HG03469 (cell line): ENCODE results near the gene ELMOD1.
"Not testable (repeated sequence)": the region's sequence is repeated elsewhere in the genome, so short reads cannot be mapped to it uniquely, and the experiment has no call there.

Experiments used
- ATAC-seq: cut with Tn5 transposase; IDR thresholded peaks from one replicate; pipeline ENCODE4 v1.9.1; 2021; ENCODE audit warnings: mild to moderate bottlenecking, moderate library complexity, moderate number of reproducible peaks; ENCODE audit not compliant: unreplicated experiment

ELMOD1 gene

DNA sequence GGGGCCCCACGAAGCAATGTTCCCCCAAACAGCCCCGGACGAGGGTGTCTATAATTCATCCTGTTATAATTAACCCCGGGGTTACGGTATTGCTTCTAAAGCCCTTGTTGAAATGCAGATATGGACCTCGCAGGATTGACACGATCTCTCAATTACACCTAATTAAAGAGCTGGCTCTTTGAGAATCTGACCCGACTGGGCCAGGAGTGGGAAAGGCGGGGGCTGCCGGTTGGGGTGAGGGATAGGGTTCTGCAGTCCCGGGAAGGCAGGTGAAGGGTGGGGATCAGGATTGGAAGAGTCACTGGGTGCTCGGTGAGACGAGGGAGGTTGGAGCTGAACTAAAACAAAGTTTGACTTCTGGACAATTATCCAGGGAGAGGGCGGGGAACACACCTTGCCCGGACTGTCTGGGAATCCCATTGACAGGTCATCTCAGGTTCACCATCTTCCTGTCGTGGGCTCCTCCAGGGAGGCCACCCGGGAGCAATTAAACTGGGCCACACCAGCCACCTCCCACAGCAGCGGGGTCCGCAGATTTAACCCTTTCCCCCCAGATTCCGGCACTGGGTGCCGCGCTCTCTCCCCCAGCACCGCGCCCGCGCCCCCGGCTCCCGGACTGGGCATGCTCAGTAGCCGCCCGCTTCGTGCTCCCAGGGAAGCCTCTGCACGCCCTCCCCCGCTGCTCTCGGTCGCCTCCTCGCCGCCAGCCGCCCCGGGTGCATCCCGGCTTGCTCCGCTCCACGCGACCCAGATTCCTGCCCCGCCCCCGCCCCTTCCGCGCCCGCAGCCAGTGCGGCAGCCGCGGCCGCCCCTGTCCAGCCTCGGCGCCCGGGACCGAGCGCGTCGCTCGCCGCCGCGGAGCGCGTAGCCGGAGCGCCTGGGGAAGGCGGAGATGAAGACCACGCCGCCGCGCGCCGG lies at the start of gene ELMOD1:
ELMOD1 (plus strand) TSS at position 688 of the 918 bp plus-strand sequence. CDS start 27,043 bp downstream, outside the sequence.
- ATAC-seq: no peak

DNA sequence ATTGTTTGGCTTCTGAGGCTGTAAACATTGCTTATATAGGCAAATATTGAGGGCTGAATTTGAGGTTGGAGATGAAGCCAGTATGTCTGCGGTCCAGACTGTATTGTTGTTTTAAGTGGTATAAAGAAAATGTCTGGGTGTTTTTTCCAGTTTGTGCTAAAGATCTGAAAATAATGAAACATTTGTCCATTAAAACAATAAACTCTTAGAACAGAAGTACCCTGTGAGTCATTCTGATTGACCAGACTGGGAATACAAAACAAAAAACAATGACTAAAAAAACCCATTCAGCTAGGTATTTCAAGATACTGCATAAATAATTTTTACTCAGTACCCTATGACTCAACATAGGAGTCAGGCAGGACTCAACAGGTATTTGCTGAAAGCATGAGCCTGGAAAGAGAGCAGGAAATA lies 45.8 kb upstream of the ELMOD1 start:
- ATAC-seq: no peak

DNA sequence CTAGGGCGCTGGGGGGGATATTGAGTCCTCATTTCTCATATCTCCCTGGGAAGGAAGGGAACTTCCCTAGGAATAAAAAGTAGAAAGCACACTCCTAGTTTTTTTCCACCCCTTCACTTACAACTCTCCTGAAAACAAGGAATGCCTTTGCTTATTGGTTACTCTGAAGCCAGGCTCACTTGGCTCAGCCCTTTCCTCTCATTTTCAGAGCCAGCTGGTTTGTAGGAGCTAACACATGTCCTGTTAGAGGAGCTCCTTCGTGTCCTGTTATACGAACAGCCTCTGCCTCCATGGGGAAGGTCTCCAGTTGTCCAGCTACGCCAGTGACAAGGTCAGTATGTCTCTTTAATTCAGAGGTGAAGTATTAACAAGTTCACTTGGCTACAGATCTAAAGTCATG lies 43.0 kb upstream of the ELMOD1 start:
- ATAC-seq: no peak

DNA sequence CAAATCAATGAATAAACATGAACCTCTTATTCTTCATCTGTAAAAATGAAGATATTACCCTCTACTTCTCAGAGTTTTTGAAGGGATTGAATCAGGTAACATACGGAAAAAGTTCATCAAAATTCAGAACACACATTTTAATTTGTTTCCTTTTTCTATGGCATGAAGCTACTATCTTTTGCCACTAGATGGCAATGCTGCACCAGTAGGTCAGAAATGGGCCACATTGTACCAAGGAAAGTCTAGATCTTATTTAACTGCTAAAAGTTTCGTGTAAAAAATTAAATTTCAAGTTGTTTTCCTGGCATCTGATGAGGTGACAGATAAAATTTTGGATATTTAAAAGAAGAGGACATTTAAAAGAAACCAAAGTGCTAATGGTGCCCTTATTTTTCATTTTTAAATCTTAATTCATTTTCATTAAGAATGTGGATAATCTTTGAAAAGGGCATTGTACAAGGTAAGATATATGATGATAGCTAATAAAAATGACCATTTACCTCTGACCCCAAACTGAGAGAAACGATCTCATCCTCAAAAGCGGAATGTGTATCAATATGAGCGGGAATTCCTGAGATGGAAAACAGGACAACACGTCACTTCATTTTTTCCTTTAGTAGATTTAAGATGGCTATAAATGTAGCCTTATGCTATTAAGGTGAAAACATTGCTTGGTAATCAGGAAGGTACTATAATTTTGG lies 41.5 kb upstream of the ELMOD1 start:
- ATAC-seq: peak; percentile 48

DNA sequence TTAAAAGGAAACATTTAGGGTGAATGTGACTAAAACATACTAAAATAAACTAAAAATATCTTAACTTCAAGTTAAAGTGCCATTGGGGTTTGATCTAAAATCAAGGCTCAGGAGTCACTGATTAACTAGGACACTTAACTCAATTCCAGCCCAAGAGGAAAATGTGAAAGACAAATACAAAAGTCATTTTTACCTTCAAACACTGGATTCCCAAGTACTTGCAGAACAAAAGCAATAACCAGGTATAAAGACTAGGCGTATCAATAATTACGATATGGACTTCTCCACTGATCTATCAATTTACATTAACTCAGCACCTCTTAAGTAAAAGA lies 41.0 kb upstream of the ELMOD1 start:
- no peak for ATAC-seq

DNA sequence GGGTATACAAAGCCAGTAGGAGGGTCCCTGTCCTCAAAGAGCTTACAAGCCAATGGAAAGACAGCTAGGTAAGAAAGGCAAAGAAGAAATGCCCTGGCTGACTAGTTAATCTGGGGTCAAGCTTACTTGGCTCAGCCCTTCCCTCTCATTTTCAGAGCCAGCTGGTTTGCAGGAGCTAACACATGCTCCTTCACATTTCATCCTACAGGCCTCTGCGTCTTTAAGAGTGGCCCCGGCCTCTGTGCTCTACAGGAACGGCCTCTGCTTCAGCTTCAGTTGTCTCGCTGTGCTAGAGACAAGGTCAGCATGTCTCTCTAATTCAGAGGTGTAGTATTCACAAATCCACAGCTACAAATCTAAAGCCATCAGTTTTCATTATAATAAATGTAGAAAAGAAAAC lies 40.6 kb upstream of the ELMOD1 start:
- ATAC-seq: no peak

DNA sequence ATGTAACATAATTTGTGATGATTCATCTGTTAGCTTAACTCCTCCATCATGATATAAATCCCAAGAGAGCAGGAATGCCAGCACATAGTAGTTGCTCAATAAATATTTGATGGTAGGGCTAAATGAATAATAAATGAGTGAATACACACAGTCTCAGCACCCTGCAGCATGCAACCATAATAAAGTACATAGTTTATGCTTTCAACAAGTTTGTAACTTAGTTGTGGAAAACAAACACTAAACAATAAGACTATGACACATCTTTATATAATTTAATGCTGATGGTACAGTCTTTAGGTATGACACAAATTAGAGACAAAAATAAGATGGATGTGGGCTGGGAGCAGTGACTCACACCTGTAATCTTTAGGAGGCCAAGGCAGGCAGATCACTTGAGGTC lies 29.3 kb upstream of the ELMOD1 start:
- no peak for ATAC-seq

DNA sequence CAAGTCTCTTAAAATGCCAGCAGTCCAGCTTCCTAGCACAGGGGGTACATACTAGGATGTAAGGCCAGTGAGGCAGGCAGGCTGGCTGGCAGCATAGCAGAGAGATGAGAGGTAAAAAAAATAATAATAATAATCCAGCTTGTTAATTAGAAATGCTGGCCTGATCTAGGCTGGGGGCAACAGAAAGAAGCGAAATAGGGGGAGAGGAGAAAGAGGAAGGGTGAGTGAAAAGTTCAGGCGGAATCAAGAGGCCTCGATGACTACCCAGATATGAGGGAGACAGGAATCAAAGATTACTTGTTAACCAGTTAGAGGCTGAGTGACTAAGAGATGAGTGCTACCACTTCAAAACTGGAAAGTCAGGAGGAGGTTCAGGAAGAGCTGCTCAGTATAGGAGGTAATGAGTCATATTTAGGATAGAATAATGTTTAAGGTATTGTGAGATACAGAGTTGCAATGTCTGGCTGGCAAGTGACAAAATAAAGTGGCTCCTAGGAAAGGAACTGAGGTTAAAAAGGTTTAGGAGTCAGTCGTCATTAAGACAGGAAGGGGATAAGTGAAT lies 28.2 kb upstream of the ELMOD1 start:
- ATAC-seq: no peak

DNA sequence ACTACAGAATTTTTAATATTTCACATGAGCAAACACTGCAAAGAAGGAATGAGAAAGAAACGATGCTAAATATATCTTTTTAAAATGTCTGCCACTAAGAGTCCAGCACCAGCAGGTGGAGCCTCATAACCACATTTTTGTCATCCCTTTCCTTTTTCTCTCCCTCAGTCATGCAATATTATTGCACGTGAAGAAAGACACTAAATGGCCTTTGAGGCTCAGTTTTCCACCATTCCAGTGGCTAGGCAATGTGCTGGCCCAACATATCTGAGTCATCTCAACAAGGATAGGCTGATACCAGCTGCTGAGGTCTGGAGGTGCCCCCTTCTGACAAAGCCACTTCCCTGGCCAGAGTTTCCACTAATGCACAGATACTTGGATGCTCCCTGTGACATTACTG lies 27.2 kb upstream of the ELMOD1 start:
- ATAC-seq: no peak

DNA sequence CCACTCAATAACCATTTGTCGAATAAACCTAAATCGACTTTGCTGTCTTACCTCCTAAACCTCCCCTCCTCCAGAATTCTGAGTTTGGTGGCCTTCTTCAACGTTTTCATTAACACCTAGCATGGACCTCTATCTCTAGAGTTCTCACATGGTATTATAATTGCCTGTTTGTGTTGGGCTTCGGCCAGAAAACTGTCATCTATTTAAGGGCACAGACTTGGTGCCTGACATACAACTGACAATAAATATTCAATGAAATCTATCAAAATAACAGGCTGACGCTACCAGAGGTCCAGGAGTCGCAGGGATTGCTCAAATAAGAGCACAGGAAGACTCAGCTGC lies 26.1 kb upstream of the ELMOD1 start:
- peak; percentile 4 for ATAC-seq

DNA sequence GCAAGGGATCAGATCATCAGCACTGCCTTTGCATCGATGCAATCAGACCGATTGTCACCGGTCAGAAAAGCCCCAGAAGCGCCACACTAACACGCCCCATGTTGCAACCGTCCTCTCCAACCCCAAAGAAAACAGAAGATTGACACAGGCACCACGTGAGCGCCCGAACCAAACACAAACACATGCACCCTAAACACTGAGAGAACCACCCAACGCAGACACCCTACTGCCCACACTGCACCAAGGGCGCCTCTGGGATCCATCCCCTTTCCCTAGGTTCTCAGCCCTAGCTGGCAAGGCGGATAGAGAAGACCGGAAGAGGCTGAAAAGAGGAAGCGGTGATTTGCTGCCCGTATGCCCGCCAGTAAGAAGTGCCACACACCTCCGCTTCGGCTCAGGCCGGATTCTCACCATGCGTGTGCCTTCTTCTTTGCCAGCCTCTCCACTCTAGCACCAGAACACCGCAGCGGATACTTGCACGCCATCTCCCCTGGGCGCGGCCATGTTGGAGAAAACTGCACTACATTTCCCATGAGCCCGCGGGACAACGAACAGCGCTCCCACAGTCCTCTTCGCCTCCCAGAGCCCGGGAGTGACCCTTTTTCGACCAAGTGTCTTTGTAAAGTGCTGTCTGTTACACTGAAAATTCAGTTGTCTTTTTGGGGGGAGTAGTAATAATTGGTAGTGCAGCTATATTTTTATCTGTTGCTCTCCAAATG lies 25.6 kb upstream of the ELMOD1 start, which contains the start of gene ALKBH8:
ALKBH8 (minus strand) TSS at position 517 of the 719 bp plus-strand sequence. CDS start 4,842 bp downstream, outside the sequence.
- peak; percentile 55 for ATAC-seq

DNA sequence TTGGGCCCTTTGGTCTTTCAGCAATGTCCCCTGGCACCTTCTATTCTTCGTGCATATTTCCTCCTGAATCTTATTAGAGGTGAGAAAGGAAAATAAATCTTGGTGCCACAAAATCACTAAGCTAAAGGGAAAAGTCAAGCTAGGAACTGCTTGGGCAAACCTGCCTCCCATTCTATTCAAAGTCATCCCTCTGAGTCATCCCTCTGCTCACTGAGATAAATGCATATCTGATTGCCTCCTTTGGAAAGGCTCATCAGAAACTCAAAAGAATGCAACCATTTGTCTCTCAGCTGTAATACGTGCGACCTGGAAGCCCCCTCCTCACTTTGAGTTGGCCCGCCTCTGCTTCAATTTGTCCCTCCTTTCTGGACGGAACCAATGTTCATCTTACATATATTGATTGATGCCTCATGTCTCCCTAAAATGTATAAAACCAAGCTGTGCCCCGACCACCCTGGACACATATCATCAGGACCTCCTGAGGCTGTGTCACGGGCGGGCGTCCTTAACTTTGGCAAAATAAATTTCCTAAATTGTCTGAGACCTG lies 24.9 kb upstream of the ELMOD1 start:
- not testable (repeated sequence) for ATAC-seq

DNA sequence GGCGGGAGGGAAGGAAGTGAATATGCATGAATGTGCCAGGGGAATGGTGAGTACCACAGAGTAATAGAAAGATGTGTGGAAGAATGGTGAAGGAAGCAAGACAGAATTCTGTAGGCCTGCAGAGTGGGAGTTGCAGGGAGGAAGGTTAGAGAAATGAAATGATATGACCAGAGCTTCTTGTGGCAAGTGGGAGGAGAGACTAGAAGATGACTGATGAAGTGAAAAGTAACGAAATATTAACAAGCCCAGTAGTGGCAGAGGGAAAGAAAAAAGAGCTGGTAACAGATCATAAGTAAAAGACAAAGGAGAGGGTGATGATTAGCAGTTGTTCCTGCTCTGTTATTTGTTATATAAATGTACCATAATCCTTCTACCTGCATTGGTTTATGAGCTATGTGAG lies 24.4 kb upstream of the ELMOD1 start:
- ATAC-seq: no peak

DNA sequence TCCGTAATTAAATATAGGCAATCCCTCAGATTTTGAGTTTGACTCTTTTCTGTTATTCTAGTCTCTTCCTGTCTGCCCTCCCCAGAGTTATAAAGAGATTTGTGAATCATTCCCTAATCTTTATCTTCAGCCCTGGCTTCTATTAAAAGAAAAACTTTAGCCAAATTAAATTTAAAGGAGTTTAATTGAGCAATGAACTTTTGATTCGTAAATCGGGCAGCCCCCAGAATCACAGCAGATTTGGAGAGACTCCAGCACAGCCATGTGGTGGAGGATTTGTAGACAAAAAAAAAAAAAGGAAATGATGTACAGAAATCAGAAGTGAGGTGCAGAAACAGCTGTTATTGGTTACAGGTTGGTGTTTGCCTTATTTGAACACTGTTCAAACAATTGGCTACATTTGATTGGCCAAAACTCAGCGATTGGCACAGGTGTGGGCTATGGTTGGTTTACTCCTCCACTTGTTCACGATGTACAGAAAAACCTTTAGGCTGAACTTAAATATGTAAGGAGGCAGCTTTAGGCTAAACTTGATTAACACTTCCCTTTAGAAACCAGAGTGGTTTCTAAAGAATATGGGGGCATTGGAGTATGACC lies 23.1 kb upstream of the ELMOD1 start:
- ATAC-seq: peak; percentile 23

DNA sequence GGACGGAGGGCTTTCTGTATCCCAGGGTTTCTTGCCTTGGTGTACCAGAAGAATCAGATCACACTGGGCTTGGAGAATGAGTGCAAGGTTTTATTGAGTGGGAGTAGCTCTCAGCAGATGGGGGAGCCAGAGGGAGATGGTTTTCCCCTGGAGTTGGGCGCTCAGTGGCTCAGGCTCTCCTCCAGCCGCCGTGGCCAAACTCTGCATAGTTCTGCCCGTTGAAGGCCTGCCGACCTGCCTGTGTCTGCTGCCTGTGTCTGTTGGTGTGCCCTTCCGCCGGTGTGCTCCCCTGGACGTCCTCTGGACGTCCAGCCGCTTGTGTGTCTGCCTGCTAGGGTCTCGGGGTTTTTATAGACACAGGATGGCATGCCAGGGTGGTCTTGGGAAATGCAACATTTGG lies 20.9 kb upstream of the ELMOD1 start:
- ATAC-seq: no peak

DNA sequence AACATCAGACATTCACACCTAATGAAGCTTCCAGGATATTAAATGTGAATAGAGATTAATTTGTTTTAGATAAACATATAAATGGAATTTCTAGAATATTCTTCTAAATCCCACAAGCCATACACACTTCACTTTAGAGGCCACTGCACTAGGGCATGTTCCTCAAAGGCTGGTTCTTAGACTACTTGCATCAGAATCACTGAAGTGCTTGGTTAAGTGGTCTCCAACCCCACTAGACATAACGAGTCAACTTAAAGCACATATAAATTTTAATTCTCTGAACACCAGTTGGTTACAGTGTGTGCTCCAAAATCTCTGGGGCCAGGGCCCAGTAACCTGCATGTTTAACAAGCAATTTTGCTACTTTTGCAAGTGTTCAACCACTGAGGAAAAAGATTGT lies 17.5 kb upstream of the ELMOD1 start:
- ATAC-seq: no peak

DNA sequence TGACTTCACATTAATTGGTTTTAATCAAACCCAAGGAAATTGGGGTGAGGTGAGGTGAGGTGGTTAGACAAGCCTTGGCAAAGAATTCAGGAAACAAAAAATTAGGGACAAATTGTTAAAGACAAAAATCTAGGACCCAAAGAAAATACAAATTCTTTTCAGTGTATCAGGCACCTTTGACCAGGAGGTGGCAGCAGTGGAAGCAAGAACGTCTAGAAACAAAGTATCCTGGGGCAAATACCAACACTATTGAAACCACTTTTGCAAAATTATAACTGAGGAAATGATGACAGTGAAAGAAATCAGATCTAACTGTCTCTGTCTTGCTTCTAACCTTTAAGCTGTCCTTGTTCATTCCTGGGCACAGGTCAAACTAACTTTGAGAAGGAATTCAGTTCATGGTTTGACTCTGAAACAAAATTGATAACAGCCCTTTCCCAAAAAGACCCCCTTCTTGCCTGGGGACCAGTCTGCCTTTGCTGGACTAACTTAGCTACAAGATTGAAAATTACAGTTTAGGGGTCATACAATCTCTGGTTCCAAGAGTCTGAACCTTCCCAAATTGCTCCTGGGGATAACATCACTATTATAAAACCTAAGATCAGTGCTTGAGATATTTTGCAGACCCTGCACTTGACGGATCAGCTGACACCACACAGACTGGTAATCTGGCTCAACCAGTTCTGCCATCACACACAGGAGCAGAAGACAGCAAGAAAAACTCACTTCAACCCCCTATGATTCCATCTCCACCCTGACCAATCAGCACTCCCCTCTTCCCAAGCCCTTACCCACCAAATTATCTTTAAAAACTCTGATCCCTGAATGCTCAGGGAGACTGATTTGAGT lies 14.2 kb upstream of the ELMOD1 start:
- not testable (repeated sequence) for ATAC-seq

DNA sequence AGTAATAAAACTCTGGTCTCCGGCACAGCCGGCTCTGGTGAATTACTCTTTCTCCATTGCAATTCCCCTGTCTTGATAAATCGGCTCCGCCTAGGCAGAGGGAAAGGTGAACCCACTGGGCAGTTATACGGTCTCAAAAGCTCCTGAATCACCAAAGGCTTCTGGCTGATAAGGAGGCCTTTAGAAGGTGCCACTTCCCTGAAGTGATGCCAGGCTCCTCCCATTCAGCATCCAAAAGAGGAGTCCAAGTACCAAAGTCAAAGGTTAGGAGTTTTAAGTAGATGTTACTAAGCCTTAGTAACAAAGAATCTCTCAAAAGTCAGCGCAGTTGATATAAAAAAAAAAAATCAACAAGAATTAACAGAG lies 13.6 kb upstream of the ELMOD1 start:
- ATAC-seq: no peak

DNA sequence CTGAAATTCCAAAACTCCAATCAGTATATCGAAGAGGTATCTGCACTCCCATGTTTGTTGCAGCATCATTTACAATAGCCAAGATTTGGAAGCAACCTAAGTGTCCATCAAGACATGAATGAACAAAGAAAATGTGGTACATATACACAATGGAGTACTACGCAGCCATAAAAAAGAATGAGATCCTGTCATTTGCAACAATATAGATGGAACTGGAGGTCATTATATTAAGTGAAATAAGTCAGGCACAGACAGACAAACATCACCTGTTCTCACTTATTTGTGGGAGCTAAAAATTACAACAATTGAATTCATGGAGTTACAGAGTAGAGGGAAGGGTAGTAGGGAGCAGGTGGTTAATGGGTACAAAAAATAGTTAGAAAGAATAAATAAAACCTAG lies 11.8 kb upstream of the ELMOD1 start:
- not testable (repeated sequence) for ATAC-seq

DNA sequence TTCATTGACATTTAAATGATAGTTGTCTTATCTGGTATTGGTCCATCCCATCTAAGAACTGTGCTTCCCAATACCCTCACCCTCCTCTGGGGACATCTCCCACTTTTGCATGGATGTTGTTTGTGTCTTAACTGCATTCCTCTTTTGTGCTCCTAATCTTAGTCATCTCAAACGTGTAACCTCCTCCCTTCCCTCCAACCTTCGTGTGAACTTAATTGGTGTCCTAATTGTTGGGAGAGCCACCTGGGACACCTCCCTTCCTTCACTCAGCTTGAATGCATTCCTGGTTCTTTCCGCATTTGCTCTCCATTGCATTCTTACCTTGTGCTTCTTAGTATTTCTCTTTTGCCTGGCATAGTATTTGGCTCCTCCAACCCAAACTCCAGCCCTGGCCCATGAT lies 9.8 kb upstream of the ELMOD1 start:
- no peak for ATAC-seq
